Loucy (cell line): ENCODE results near the gene CENPT.

Source experiments
- H2AFZ ChIP-seq: fragments of 200-600 bp; sonication (generic); 2 replicates; pipeline ENCODE4 v1.6.0; 2016; ENCODE audit warnings: antibody characterized with exemption, mild to moderate bottlenecking, low read length, moderate library complexity
- H3F3A ChIP-seq: fragments of 200-600 bp; 2 replicates; pipeline ENCODE4 v1.6.0; 2016; ENCODE audit warnings: antibody characterized with exemption, low read depth, mild to moderate bottlenecking
- H3K27me3 ChIP-seq: fragments of 200-600 bp; sonication (generic); 2 replicates; pipeline ENCODE4 v1.6.1; 2014; ENCODE audit warnings: low read length, mild to moderate bottlenecking; ENCODE audit not compliant: insufficient read depth, poor library complexity, severe bottlenecking
- H3K36me3 ChIP-seq: fragments of 200-600 bp; sonication (generic); 2 replicates; pipeline ENCODE4 v1.6.1; 2016; ENCODE audit warnings: low read length; ENCODE audit not compliant: insufficient read depth
- H3K4me1 ChIP-seq: fragments of 200-600 bp; sonication (generic); 2 replicates; pipeline ENCODE4 v1.5.1; 2014; ENCODE audit warnings: low read length, mild to moderate bottlenecking; ENCODE audit not compliant: insufficient read depth, poor library complexity, severe bottlenecking
- H3K4me2 ChIP-seq: fragments of 200-600 bp; sonication (generic); 2 replicates; pipeline ENCODE4 v1.6.0; 2014; ENCODE audit warnings: antibody characterized with exemption, low read length, low read depth, mild to moderate bottlenecking; ENCODE audit not compliant: poor library complexity, severe bottlenecking
- H3K4me3 ChIP-seq: fragments of 200-600 bp; sonication (generic); 2 replicates; pipeline ENCODE4 v1.5.1; 2014; ENCODE audit warnings: low read length, mild to moderate bottlenecking, mixed read lengths; ENCODE audit not compliant: poor library complexity, severe bottlenecking
- H3K79me2 ChIP-seq: fragments of 200-600 bp; sonication (generic); 2 replicates; pipeline ENCODE4 v1.6.1; 2014; ENCODE audit warnings: low read length; ENCODE audit not compliant: insufficient read depth
- H3K9ac ChIP-seq: fragments of 200-600 bp; sonication (generic); 2 replicates; pipeline ENCODE4 v1.6.0; 2014; ENCODE audit warnings: mild to moderate bottlenecking, low read depth, low read length, moderate library complexity; ENCODE audit not compliant: poor library complexity, severe bottlenecking
- H3K9me2 ChIP-seq: fragments of 200-600 bp; sonication (generic); replicated peaks from 2 replicates; pipeline ENCODE4 v1.6.1; 2016; ENCODE audit warnings: low read depth, low read length, mixed read lengths
- H3K9me3 ChIP-seq: fragments of 200-600 bp; sonication (generic); 2 replicates; pipeline ENCODE4 v1.6.1; 2014; ENCODE audit warnings: mild to moderate bottlenecking, antibody characterized with exemption, low read length, low read depth; ENCODE audit not compliant: insufficient read depth
- H4K20me1 ChIP-seq: fragments of 200-600 bp; sonication (generic); 2 replicates; pipeline ENCODE4 v1.6.0; 2014; ENCODE audit warnings: antibody characterized with exemption, low read length, mild to moderate bottlenecking; ENCODE audit not compliant: insufficient read depth, poor library complexity, severe bottlenecking
- EZH2phosphoT487 ChIP-seq: fragments of 200-600 bp; IDR thresholded peaks from 2 replicates; pipeline ENCODE4 v1.6.1; 2018; ENCODE audit warnings: antibody characterized with exemption, mild to moderate bottlenecking, moderate library complexity, borderline replicate concordance
- TF ChIP-seq, protein P1 (sequence below): fragments of 200-600 bp; sonication (generic); conservative IDR thresholded peaks from 2 replicates; pipeline ENCODE4 v1.5.1; 2014; ENCODE audit warnings: mild to moderate bottlenecking, antibody characterized with exemption, low read length

The CENPT gene

DNA sequence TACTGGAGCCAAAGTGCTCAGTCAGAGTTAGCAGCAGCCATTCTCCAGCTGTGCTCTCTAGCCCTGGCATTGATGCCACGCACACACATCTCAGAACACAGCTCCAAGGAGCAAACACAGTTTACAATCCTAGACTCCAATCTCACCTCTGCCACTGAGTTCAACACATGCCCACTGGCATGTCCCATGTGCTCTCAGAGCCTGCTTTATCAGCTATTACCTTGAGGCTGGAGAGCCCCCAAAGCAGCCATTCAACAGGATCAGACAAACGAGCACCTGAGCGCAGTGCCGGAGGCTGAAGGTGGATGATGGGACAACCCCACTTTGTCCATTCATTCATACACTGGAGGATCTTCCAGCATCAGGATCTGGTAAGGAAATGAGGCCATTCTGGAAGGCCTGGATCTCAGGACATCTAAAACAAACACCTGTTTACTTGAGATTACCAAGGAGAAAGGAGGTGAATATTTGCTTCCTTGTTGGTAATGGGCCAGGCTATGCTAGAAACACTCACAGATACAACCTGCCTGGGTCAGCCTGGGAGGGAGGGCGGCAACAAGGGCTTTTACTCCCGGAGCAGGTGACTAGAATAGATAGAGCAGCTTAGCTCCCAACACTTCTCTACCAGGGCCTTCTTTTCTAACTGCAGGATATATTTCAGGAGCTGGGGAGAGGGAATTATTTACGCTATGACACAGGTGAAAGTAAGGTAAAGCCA lies 66.5 kb downstream of the CENPT start:
- H3K36me3 ChIP-seq: peaks cover 10% of the 10 kb centered on the region; the same call in 1 of the 2 replicates
- H3F3A ChIP-seq: peaks cover 3% of the 10 kb centered on the region; the same call in 1 of the 2 replicates
- no peaks in the 10 kb centered on the region for H3K9me3 ChIP-seq
- H3K9me2 ChIP-seq: no peaks in the 10 kb centered on the region
- no peak overlapping the region for H2AFZ ChIP-seq
- peaks cover 60% of the 10 kb centered on the region for H3K79me2 ChIP-seq
- no peaks in the 10 kb centered on the region for H3K27me3 ChIP-seq
- H3K9ac ChIP-seq: peak overlapping the region; percentile 69
- peak overlapping the region; percentile 69 for H3K4me2 ChIP-seq
- H3K4me3 ChIP-seq: peak overlapping the region; percentile 13
- peaks cover 42% of the 10 kb centered on the region for H3K4me1 ChIP-seq
- H4K20me1 ChIP-seq: peaks cover 4% of the 10 kb centered on the region
- TF ChIP-seq, protein P1, sequence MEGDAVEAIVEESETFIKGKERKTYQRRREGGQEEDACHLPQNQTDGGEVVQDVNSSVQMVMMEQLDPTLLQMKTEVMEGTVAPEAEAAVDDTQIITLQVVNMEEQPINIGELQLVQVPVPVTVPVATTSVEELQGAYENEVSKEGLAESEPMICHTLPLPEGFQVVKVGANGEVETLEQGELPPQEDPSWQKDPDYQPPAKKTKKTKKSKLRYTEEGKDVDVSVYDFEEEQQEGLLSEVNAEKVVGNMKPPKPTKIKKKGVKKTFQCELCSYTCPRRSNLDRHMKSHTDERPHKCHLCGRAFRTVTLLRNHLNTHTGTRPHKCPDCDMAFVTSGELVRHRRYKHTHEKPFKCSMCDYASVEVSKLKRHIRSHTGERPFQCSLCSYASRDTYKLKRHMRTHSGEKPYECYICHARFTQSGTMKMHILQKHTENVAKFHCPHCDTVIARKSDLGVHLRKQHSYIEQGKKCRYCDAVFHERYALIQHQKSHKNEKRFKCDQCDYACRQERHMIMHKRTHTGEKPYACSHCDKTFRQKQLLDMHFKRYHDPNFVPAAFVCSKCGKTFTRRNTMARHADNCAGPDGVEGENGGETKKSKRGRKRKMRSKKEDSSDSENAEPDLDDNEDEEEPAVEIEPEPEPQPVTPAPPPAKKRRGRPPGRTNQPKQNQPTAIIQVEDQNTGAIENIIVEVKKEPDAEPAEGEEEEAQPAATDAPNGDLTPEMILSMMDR: no peak
- TF ChIP-seq EZH2phosphoT487: no peak

DNA sequence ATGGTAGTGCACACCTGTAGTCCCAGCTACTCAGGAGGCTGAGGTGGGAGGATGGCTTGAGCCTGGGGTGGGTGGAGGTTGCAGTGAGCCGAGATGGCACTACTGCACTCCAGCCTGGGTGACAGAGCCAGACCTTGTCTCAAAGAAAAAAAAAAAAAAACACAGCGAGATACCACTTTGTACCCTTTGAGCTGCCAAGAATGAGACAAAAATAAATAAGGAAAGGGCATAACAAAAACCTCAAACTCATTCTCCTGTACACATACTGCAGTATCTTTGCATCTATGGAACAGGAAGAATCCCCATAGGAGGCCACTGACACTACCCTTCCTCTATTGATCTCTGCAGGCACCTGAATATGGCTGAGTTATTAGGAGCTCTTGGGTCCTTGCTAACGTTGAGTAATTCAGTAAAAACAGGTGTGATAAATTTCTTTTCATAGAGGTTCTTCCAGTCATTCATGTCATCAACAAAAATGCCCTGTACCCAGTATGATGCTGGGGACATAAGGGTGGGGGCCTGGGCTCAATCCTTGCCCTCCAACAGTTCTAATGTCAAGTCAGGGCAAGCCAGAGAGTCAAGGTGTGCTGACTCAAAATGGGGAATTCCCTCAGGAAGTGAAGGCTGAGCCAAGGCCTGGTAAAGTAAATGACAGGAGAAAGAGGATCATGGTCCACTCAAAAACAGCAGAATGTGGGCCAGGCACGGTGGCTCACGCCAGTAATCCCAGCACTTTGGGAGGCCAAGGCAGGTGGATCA lies 68.1 kb downstream of the CENPT start:
- Histone ChIP-seq H3K36me3 (peaks cover 15% of the 10 kb centered on the region; the same call in 1 of the 2 replicates), H3K4me2 (peak overlapping the region; percentile 16), H3K4me3 (no peak overlapping the region), H4K20me1 (peaks cover 8% of the 10 kb centered on the region), H2AFZ (no peak overlapping the region), H3K9me2 (no peaks in the 10 kb centered on the region), H3F3A (peaks cover 3% of the 10 kb centered on the region; the same call in 1 of the 2 replicates), H3K27me3 (no peaks in the 10 kb centered on the region), H3K4me1 (peaks cover 42% of the 10 kb centered on the region), H3K9me3 (no peaks in the 10 kb centered on the region), H3K9ac (peak overlapping the region; percentile 35), H3K79me2 (peaks cover 66% of the 10 kb centered on the region)
- TF ChIP-seq, protein P1: no peak
- no peak for TF ChIP-seq EZH2phosphoT487
